ENCODE data around the gene RIT1. TPM values are rescaled to one million over a fixed set of nuclear protein-coding genes. Genes with fewer than 3 reads are reported as not detected.

Gene RIT1
- total and polyA plus RNA-seq, 2 of the 13 experiments (the other 11 are each of a cell fraction or from before 2014, with no cell fraction given) = 12.2 to 32.2 TPM

- TF ChIP-seq SMYD3 (CRISPR knock-in tag; IDR thresholded peaks at IDR 0.05) (0 out of 2 replicates have a peak, but pooled peaks have one; percentile 44), HDAC2 (CRISPR knock-in tag; IDR thresholded peaks at IDR 0.05) (peak; percentile 55), ZNF607 (CRISPR knock-in tag; IDR thresholded peaks at IDR 0.05; ENCODE audit: borderline replicate concordance) (peak; percentile 65; the same call in 1 of the 2 replicates), TBL1XR1 (IDR thresholded peaks at IDR 0.05; ENCODE audit: borderline replicate concordance, low read length, partially characterized antibody) (peak; percentile 11), ZNF777 (CRISPR knock-in tag; IDR thresholded peaks at IDR 0.05) (0 out of 2 replicates have a peak, but pooled peaks have one; percentile 28), ARID3A (IDR thresholded peaks at IDR 0.05; ENCODE audit: low read depth, low read length) (peak; percentile 47; the same call in 1 of the 2 replicates), ZNF563 (CRISPR knock-in tag; IDR thresholded peaks at IDR 0.05) (peak; percentile 75; the same call in 1 of the 2 replicates), ZBTB8A (CRISPR knock-in tag; IDR thresholded peaks at IDR 0.05; ENCODE audit: borderline replicate concordance, low read depth) (no peak), KLF16 (CRISPR knock-in tag; IDR thresholded peaks at IDR 0.05) (0 out of 4 replicates have a peak, but pooled peaks of 1 of the 2 experiments have one; percentile 48), RFXAP (CRISPR knock-in tag; IDR thresholded peaks at IDR 0.05; ENCODE audit: borderline replicate concordance) (peak; percentile 83), ELF1 (CRISPR knock-in tag; IDR thresholded peaks at IDR 0.05) (peak; percentile 98), ZNF136 (CRISPR knock-in tag; IDR thresholded peaks at IDR 0.05; ENCODE audit: low read depth) (no peak), GATAD1 (CRISPR knock-in tag; IDR thresholded peaks at IDR 0.05) (peak; percentile 94), ATF6 (CRISPR knock-in tag; conservative IDR thresholded peaks at IDR 0.05) (no peak; the same call in 1 of the 2 replicates), NONO (IDR thresholded peaks at IDR 0.05) (no peak), NONO (CRISPR knock-in tag; conservative IDR thresholded peaks at IDR 0.05) (peak; percentile 94), ZNF407 (CRISPR knock-in tag; IDR thresholded peaks at IDR 0.05; ENCODE audit: not compliant biosample characterization) (no peak)
These were observed 23.2 kb upstream of the RIT1 start, which contains the start of gene KHDC4 (continued) for GRCh38 chr1:155934097-155934935.
